HG02763 (cell line): ENCODE results near the gene CAPN2.

Experiments
- ATAC-seq: cut with Tn5 transposase; IDR thresholded peaks from one replicate; pipeline ENCODE4 v1.9.1; 2021; ENCODE audit warnings: mild to moderate bottlenecking, moderate library complexity; ENCODE audit not compliant: unreplicated experiment

The CAPN2 gene

DNA sequence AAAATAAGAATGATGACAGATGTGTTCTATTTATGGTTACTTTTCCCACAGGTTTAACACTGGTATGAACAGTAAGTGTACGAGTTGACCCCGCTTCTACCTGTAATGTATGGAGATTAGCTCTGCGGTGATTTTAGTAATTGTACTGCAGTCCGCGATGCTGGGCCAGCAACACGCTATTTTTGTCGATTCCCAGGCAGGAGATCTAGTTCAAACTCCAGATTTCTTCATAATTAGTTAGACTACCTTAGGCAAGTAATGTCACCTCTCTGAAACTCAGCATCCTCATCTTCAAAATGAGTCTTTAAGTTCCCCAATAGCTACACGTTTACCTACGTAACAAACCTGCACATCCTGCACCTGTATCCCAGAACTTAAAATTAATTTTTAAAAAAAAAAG lies 111.9 kb downstream of the CAPN2 start:
- ATAC-seq = no peak

DNA sequence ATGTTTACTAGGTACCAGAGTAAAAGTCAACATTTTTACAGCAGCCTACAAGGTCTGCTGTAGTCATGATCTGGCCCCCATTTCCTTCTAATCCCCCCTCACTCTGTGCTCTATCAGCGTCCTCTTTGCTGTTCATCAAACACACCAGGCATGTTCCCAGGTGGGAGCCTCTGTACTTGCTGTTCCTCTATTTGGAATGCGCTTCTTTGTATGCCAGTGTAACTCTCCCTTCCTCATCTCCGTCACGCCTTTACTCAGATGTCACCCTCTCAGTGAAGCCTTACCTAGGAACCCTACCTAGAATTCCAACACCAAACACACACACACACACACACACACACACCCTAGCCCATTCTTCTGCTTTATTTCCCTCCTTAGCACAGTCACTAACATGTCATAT lies 112.4 kb downstream of the CAPN2 start:
- no peak for ATAC-seq
